Measurements from ENCODE around the gene SLC7A5. TPM values are rescaled to one million over a fixed set of nuclear protein-coding genes. Genes with fewer than 3 reads are reported as not detected.

Gene SLC7A5
- total and polyA plus RNA-seq, 2 of the 13 experiments (the other 11 are each of a cell fraction or from before 2014, with no cell fraction given), result 79.6 to 155 TPM

DNA sequence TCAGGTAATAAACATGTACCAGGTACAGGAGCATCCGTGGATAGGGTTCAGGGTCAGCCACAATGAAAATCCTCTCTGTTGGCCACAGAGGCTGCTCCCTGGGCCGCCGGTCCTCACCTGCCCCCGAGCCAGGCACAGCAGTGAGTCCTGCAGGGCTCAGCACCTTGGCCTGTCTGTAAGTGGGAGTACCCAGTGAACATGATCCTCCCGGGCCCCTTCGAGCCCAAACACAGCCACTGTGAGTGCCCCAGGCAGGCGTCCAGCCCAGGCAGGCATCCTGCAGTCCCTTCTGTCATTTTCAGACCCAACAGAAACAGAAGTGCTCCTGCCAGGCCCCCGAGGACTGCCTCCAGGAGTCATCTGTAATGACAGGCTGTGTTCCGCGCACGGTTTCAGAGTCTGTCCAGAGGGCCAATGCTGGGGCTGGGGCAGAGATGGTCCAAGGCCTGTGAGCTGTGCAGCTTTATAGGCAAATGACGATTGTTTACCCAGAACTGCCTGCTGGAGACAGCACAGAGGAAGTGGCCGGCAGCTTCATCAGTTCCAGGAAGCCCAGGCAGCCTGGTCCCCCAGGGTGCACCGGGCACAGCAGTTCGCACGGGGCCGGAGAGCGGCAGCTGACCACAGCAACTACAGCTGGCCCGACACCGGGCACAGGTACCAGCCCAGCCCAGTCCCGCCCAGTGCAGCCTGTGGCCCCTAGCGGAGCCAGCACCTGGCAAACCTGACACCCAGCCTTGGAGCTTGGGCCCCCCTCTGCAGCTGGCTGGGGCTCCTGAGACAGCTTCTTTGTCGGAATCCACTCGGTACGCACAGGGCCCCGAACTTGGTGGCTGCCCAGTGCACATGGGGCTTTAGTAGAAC is 13.2 kb downstream of the SLC7A5 start (continued):
- TF ChIP-seq TMF1 (CRISPR knock-in tag; IDR thresholded peaks at IDR 0.05; ENCODE audit: low read depth) (no peak), ZNF296 (CRISPR knock-in tag; conservative IDR thresholded peaks at IDR 0.05) (0 out of 2 replicates have a peak, but pooled peaks have one; percentile 60), ELF4 (CRISPR knock-in tag; IDR thresholded peaks at IDR 0.05; ENCODE audit: borderline replicate concordance) (no peak), TGIF2 (CRISPR knock-in tag; IDR thresholded peaks at IDR 0.05) (no peak), ZNF12 (CRISPR knock-in tag; IDR thresholded peaks at IDR 0.05) (no peak), SRF (IDR thresholded peaks at IDR 0.05; ENCODE audit: low read depth, low read length) (no peak), ZNF382 (CRISPR knock-in tag; IDR thresholded peaks at IDR 0.05; ENCODE audit: borderline replicate concordance) (no peak), TBX3 (IDR thresholded peaks at IDR 0.05; ENCODE audit: borderline replicate concordance) (no peak), NFE2L1 (CRISPR knock-in tag; IDR thresholded peaks at IDR 0.05; ENCODE audit: borderline replicate concordance) (no peak), ZNF724P (CRISPR knock-in tag; IDR thresholded peaks at IDR 0.05; ENCODE audit: borderline replicate concordance) (no peak), SMAD9 (CRISPR knock-in tag; IDR thresholded peaks at IDR 0.05) (no peak; the same call in 1 of the 2 replicates), ZFY (CRISPR knock-in tag; IDR thresholded peaks at IDR 0.05) (peak; percentile 70; the same call in 1 of the 2 replicates), NBN (conservative IDR thresholded peaks at IDR 0.05) (no peak), ZNF30 (CRISPR knock-in tag; IDR thresholded peaks at IDR 0.05) (no peak), CHD2 (IDR thresholded peaks at IDR 0.05; ENCODE audit: low read depth, low read length) (no peak), MYC (CRISPR knock-in tag; IDR thresholded peaks at IDR 0.05; ENCODE audit: borderline replicate concordance) (peak; percentile 62; the same call in 1 of the 2 replicates), ZKSCAN1 (IDR thresholded peaks at IDR 0.05; ENCODE audit: low read length) (no peak), ZNF564 (CRISPR knock-in tag; IDR thresholded peaks at IDR 0.05) (no peak), JUN (CRISPR knock-in tag; IDR thresholded peaks at IDR 0.05) (no peak)
- TF ChIP-seq, protein P1, sequence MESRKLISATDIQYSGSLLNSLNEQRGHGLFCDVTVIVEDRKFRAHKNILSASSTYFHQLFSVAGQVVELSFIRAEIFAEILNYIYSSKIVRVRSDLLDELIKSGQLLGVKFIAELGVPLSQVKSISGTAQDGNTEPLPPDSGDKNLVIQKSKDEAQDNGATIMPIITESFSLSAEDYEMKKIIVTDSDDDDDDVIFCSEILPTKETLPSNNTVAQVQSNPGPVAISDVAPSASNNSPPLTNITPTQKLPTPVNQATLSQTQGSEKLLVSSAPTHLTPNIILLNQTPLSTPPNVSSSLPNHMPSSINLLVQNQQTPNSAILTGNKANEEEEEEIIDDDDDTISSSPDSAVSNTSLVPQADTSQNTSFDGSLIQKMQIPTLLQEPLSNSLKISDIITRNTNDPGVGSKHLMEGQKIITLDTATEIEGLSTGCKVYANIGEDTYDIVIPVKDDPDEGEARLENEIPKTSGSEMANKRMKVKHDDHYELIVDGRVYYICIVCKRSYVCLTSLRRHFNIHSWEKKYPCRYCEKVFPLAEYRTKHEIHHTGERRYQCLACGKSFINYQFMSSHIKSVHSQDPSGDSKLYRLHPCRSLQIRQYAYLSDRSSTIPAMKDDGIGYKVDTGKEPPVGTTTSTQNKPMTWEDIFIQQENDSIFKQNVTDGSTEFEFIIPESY (CRISPR knock-in tag; IDR thresholded peaks at IDR 0.05), result peak; percentile 92
- TF ChIP-seq, protein P2, sequence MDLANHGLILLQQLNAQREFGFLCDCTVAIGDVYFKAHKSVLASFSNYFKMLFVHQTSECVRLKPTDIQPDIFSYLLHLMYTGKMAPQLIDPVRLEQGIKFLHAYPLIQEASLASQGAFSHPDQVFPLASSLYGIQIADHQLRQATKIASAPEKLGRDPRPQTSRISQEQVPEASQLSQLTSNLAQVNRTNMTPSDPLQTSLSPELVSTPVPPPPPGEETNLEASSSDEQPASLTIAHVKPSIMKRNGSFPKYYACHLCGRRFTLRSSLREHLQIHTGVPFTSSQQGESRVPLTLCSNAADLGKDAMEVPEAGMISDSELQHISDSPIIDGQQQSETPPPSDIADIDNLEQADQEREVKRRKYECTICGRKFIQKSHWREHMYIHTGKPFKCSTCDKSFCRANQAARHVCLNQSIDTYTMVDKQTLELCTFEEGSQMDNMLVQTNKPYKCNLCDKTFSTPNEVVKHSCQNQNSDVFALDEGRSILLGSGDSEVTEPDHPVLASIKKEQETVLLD (CRISPR knock-in tag; IDR thresholded peaks at IDR 0.05; ENCODE audit: low read depth), result no peak
- TF ChIP-seq, protein P3, sequence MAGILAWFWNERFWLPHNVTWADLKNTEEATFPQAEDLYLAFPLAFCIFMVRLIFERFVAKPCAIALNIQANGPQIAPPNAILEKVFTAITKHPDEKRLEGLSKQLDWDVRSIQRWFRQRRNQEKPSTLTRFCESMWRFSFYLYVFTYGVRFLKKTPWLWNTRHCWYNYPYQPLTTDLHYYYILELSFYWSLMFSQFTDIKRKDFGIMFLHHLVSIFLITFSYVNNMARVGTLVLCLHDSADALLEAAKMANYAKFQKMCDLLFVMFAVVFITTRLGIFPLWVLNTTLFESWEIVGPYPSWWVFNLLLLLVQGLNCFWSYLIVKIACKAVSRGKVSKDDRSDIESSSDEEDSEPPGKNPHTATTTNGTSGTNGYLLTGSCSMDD (CRISPR knock-in tag; IDR thresholded peaks at IDR 0.05), result no peak
- TF ChIP-seq, protein P4, sequence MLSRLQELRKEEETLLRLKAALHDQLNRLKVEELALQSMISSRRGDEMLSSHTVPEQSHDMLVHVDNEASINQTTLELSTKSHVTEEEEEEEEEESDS (CRISPR knock-in tag; IDR thresholded peaks at IDR 0.05; ENCODE audit: borderline replicate concordance), result no peak
- TF ChIP-seq, protein P5, sequence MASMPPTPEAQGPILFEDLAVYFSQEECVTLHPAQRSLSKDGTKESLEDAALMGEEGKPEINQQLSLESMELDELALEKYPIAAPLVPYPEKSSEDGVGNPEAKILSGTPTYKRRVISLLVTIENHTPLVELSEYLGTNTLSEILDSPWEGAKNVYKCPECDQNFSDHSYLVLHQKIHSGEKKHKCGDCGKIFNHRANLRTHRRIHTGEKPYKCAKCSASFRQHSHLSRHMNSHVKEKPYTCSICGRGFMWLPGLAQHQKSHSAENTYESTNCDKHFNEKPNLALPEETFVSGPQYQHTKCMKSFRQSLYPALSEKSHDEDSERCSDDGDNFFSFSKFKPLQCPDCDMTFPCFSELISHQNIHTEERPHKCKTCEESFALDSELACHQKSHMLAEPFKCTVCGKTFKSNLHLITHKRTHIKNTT (CRISPR knock-in tag; IDR thresholded peaks at IDR 0.05), result no peak
